Measurements from ENCODE around the gene DGKE.

The DGKE gene

GRCh38 chr17:56815711-56816110 is 18.2 kb upstream of the DGKE start:
- DNase-seq (ENCODE audit: low read depth in 2 of 2): no peak

DNA sequence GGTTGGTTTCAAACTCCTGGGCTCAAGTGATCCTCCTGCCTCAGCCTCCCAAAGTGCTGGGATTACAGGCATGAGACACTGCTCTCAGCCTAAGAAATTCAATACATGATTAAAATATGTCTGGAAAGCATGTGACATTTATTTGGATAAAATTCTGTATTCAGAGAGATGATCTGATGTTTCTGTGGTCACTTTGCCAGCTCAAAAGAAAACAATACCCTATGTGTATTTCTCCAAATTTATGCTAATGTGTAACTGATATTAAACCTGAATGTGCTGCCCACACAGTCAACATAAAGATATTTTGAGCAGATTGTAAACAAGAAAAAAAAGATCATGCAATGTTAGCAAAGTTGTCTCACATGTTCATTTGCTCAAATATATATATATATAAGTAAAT is 16.9 kb upstream of the DGKE start:
- no peak for DNase-seq (ENCODE audit: low read depth in 2 of 2)

- no peak for DNase-seq (ENCODE audit: low read depth in 2 of 2)
Measured at GRCh38 chr17:56819030-56819429, 14.9 kb upstream of the DGKE start.

GRCh38 chr17:56819431-56820145 is 14.4 kb upstream of the DGKE start:
- DNase-seq (ENCODE audit: low read depth in 2 of 2): peak; percentile 18 to 26

DNA sequence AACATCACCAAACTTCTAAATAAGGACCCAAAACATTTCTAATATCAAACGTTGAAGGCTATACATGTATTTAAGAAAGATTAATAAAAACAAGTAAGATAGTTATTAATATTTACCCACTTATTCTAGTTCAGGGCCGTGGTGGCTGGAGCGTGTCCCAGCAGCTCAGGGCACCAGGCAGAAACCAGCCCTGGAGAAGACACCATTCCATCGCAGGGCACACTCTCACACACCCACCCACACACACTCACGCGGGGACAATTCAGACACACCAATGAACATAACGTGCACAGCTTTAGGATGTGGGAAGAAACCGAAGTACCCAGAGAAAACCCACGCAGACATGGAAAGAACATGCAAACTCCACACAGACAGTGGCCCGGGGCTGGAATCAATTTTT is 13.7 kb upstream of the DGKE start:
- no peak for DNase-seq (ENCODE audit: low read depth in 2 of 2)

GRCh38 chr17:56821847-56822534 is 12.0 kb upstream of the DGKE start:
- DNase-seq (ENCODE audit: low read depth in 2 of 2): no peak

GRCh38 chr17:56822725-56823124 is 11.2 kb upstream of the DGKE start:
- DNase-seq (ENCODE audit: low read depth in 2 of 2): no peak

DNA sequence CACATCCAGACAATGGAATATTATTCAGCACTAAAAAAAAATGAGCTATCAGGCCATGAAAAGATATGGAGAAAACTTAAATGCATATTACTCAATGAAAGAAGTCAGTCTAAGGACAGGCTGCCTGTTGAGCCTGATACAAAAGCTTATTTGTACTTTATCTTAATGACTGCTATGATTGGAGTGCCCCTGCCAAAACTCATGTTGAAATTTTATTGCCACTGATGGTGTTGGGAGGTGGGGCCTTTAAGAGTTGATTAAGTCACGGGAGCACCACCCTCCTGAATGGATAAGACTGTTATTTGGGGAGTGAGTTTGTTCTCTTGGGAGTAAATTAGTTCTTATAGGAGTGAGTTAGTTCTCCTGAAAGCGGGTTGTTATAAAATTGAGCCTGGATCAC is 10.1 kb upstream of the DGKE start:
- DNase-seq (ENCODE audit: low read depth in 2 of 2): no peak

GRCh38 chr17:56824503-56824902 is 9.4 kb upstream of the DGKE start:
- no peak for DNase-seq (ENCODE audit: low read depth in 2 of 2)

DNA sequence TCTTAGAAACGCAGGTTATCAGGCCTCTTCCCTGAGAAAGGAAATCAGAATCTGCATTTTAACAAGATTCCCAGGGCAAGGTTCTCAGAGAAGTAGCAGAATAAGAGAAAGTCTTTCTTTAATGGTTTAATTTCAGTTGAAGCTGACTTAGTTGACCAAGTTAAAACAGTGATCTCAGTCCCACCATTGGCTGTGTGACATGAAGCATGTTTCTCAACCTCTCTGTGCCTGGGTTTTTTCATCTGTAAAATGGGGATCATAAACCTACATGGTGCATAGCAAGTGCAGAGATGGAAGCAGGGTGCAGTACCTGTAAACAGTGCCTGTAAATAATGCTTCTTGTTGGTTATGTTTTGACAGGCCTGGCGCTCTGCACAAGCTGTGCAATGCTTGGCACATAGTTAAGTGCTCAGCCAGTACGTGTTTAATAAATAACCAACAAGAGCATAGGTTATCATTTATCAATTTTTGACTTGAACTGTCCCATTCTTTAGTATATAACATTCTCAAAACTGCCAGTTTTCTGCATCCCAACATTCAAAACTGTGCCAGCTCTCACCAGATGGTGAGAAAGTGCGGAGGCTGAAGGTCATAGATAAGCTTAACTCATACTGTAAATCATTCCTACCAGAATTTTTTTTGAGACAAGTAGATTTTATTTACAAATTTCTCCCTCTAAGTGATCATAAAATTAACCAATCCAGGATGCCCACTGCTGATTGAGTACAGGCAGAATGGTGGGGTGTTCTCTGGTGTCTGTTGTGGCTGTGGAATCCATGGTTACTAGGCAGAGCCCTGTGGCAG is 7.1 kb upstream of the DGKE start:
- DNase-seq (ENCODE audit: low read depth in 2 of 2): no peak

DNA sequence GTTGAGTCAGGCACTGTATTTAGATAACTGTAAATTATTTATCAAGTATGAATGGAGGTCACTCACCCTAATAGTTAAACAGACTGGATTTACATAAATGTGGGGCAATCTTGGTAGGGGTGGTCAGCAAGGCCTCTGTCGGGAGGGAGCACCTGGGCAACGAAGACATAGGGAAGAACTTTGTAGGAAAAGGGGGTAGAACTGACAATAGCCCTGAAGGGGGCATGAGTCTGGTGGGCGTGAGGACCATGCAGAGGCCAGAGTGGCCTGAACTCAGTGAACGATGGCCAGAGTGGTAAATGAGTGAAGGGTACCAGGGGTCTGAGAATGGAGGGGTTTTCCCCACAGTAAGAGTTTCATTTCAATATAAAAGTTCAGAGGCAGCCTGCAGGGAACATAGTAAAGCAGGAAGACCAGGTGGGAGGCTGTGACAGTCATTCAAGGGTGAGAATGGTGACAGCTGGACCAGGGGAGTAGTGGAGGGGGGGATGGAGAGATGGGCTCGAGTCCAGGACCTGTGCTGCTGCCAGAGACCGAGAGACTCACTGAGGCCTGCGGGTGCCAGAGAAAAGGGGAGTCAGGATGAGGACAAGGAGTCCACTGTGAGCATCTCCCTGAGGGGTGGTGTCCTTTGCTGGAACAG is 3.1 kb upstream of the DGKE start:
- DNase-seq (ENCODE audit: low read depth in 2 of 2): no peak

- no peak for DNase-seq (ENCODE audit: low read depth in 2 of 2)
Measured at GRCh38 chr17:56831369-56832095, 2.4 kb upstream of the DGKE start.

GRCh38 chr17:56832446-56832845 is 1.5 kb upstream of the DGKE start:
- DNase-seq (ENCODE audit: low read depth in 2 of 2): no peak

- no peak for DNase-seq (ENCODE audit: low read depth in 2 of 2)
Measured at GRCh38 chr17:56833057-56833808, 718 bp upstream of the DGKE start.

DNA sequence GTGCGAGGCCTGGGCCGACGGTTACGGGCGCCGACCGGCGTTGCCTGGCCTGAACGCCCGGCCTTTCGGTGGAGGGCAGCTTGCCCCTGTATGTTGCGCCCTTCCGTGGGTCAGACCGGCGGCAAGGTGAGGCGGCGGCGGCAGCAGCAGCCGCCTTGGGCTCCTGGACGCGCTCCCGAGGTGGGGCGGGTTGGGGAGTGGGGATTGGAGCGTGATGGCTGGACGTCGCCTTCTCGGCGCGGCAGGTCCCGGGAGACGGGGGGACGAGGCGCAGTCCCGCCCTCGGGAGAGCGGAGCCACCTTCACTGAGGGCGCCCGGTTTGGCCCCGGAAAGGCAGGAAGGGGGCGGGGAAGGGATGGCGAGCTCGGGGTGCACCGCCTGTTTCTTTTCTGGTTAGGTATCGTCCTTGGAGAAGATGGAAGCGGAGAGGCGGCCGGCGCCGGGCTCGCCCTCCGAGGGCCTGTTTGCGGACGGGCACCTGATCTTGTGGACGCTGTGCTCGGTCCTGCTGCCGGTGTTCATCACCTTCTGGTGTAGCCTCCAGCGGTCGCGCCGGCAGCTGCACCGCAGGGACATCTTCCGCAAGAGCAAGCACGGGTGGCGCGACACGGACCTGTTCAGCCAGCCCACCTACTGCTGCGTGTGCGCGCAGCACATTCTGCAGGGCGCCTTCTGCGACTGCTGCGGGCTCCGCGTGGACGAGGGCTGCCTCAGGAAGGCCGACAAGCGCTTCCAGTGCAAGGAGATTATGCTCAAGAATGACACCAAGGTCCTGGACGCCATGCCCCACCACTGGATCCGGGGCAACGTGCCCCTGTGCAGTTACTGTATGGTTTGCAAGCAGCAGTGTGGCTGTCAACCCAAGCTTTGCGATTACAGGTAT is 671 bp downstream of the DGKE start:
- no peak for DNase-seq (ENCODE audit: low read depth in 2 of 2)

DNA sequence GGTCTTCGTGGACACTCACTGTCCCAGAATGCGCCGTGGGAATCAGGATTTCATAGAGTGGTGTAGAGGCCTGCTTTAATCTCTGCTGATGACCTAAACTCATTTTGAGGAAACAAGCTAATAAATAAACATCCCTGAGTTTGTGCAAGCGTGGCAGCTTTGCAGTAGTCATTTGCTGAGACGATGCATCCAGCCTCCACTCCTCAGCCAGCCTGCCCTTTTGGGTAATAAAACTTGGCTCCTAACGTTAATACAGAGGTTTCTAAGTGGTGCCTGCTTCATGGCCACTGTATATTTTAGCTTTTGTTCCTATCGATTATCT is 1.3 kb downstream of the DGKE start:
- no peak for DNase-seq (ENCODE audit: low read depth in 2 of 2)

DNA sequence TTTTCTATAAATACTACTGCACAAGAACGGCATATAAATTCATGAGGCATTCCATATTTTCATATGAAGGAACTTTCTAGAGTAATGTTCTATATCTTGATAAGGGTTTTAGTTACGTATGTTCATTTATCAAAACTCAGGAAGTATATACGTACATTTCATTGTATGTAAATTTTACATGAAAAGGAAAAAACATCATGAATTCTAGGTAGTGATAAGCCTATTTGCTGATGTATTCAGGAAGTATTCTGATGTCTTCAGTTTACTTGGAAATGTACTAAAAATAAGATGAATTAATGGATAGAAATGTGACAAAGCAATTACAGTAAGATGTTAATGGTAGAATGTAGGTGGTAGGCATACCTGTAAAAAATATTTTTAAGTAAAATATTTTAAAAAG is 4.7 kb downstream of the DGKE start:
- no peak for DNase-seq (ENCODE audit: low read depth in 2 of 2)

GRCh38 chr17:56842577-56842976 is 8.6 kb downstream of the DGKE start:
- no peak for DNase-seq (ENCODE audit: low read depth in 2 of 2)

DNA sequence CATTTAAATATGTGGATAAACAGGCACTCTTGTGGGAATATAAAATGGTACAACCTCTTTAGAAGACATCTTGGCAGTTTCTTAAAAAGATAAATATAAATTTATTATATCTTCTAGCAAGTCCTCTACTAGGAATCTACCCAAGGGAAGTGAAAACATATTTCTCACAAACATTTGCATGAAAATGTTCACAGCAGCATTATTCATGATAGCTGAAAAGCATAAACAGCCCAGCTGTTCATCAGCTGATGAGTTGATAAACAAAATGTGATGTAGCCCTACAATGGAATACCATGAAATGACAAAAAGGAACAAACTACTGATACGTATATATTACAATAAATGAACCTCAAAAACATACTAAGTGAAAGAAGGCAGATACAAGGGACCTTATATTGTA is 12.0 kb downstream of the DGKE start:
- DNase-seq (ENCODE audit: low read depth in 2 of 2): no peak

GRCh38 chr17:56847106-56847505 is 13.2 kb downstream of the DGKE start:
- DNase-seq (ENCODE audit: low read depth in 2 of 2): no peak

Data from fibroblast of skin of left biceps (primary cell).